ENCODE results near the gene ETV5. TPM values are rescaled to one million over a fixed set of nuclear protein-coding genes. Genes with fewer than 3 reads are reported as not detected.

ETV5 gene
- total RNA-seq, 1 experiment from 2014 or later = 92.9 TPM

DNA sequence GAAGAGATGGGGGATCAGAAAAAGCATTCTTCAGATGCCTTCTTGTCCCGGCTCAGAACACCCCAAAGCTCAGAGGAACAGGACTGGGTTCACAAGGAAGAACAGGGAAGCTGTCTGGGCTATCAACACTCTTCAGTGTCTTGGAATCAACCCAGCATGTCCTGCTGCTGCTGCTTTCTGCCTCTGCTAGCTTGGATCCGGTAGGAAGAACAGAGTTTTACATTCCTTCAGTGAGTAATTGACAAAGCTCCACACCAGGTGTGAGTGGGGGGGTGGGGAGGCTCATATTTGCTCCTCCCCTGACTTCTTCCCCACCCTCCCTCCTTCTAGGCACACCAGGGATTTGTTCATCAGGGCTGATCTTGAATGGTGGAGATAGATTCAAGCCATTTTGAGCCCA, 13.1 kb upstream of the ETV5 start:
- BruUV-seq (replicated peaks) = no TSS peak
- intact Hi-C loops (cut with micrococcal nuclease; ENCODE audit: unreplicated experiment) = no loop called here
- CTCF ChIA-PET = no interaction called here
- no peak for TF ChIP-seq EZH2 (IDR thresholded peaks at IDR 0.05; ENCODE audit: borderline replicate concordance, low read depth, low read length, poor library complexity, severe bottlenecking)
- TF ChIP-seq, protein P1, sequence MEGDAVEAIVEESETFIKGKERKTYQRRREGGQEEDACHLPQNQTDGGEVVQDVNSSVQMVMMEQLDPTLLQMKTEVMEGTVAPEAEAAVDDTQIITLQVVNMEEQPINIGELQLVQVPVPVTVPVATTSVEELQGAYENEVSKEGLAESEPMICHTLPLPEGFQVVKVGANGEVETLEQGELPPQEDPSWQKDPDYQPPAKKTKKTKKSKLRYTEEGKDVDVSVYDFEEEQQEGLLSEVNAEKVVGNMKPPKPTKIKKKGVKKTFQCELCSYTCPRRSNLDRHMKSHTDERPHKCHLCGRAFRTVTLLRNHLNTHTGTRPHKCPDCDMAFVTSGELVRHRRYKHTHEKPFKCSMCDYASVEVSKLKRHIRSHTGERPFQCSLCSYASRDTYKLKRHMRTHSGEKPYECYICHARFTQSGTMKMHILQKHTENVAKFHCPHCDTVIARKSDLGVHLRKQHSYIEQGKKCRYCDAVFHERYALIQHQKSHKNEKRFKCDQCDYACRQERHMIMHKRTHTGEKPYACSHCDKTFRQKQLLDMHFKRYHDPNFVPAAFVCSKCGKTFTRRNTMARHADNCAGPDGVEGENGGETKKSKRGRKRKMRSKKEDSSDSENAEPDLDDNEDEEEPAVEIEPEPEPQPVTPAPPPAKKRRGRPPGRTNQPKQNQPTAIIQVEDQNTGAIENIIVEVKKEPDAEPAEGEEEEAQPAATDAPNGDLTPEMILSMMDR (conservative IDR thresholded peaks at IDR 0.05; ENCODE audit: low read depth, low read length) = no peak
- Histone ChIP-seq H3K27ac (ENCODE audit: low read depth, low read length, poor library complexity, severe bottlenecking) (no peak overlapping the region), H3K9me3 (ENCODE audit: low read depth, low read length, poor library complexity, severe bottlenecking) (no peaks in the 10 kb centered on the region), H3K4me3 (ENCODE audit: low read depth, low read length, poor library complexity, severe bottlenecking) (no peak overlapping the region), H3K27me3 (replicated peaks; ENCODE audit: insufficient read depth, low read depth, low read length, poor library complexity) (no peaks in the 10 kb centered on the region), H3K36me3 (ENCODE audit: insufficient read depth, low read length, poor library complexity, severe bottlenecking) (no peaks in the 10 kb centered on the region), H3K4me1 (ENCODE audit: insufficient read depth, low read length, poor library complexity, severe bottlenecking) (peaks cover 14% of the 10 kb centered on the region)
- POLR2A ChIA-PET (ENCODE audit: low non-redundant PET) = interaction anchor here (0.6 kb wide), 1 partner anchor 358 kb away, joined by 6 read pairs; no protein-coding TSS in a partner anchor
- no peak for DNase-seq (ENCODE audit: low spot score)

DNA sequence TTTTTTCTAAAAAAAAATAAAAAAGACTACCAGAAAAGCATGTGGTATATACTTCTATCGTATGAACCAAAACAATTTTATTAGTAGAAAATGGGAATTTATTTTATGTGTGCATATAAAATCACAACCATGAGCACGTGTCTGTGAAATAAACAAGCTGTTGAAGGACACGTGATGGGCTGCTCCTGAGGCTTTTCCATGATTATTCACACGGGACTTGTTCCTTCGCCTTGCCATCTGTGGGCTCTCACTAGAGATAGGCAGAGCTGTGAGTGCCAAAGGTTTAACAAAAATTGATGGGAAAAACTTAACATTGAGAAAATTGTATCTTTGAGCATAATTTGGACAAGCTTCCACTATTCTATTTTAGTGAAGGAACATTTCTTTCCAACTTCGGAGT, 12.4 kb upstream of the ETV5 start:
- intact Hi-C loops (cut with micrococcal nuclease; ENCODE audit: unreplicated experiment) = no loop called here
- no peak for TF ChIP-seq EZH2 (IDR thresholded peaks at IDR 0.05; ENCODE audit: borderline replicate concordance, low read depth, low read length, poor library complexity, severe bottlenecking)
- TF ChIP-seq, protein P1 (conservative IDR thresholded peaks at IDR 0.05; ENCODE audit: low read depth, low read length) = no peak
- no TSS peak for BruUV-seq (replicated peaks)
- DNase-seq (ENCODE audit: low spot score) = no peak
- no peak overlapping the region for H3K4me3 ChIP-seq (ENCODE audit: low read depth, low read length, poor library complexity, severe bottlenecking)
- no peak overlapping the region for H3K27ac ChIP-seq (ENCODE audit: low read depth, low read length, poor library complexity, severe bottlenecking)
- ChIA-PET POLR2A (ENCODE audit: low non-redundant PET) (interaction anchor here (0.6 kb wide), 1 partner anchor 358 kb away, joined by 6 read pairs; no protein-coding TSS in a partner anchor), CTCF (no interaction called here)
- H3K9me3 ChIP-seq (ENCODE audit: low read depth, low read length, poor library complexity, severe bottlenecking) = no peaks in the 10 kb centered on the region
- no peaks in the 10 kb centered on the region for H3K27me3 ChIP-seq (replicated peaks; ENCODE audit: insufficient read depth, low read depth, low read length, poor library complexity)
- H3K36me3 ChIP-seq (ENCODE audit: insufficient read depth, low read length, poor library complexity, severe bottlenecking) = no peaks in the 10 kb centered on the region
- H3K4me1 ChIP-seq (ENCODE audit: insufficient read depth, low read length, poor library complexity, severe bottlenecking) = peaks cover 14% of the 10 kb centered on the region

DNA sequence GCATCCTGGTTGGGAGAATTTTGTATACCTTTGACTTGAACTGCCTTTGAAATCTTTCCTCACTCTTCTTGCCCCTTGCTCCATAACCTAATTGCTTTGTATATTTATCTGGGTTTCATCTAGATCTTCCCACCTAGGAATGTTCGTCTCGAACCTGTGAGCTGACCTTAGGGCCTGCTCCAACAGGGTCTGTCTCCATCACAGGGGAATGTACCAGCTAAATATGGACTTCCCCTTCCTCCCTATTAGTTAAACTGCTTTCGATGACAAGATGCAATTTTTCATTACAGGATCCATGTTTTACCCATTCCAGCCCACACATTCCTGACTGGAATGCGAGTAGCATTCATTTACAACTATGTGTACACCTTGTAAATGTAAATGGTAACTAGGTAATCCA, 10.6 kb upstream of the ETV5 start:
- H3K27me3 ChIP-seq (replicated peaks; ENCODE audit: insufficient read depth, low read depth, low read length, poor library complexity) = no peaks in the 10 kb centered on the region
- DNase-seq (ENCODE audit: low spot score) = no peak
- no peak overlapping the region for H3K4me3 ChIP-seq (ENCODE audit: low read depth, low read length, poor library complexity, severe bottlenecking)
- H3K36me3 ChIP-seq (ENCODE audit: insufficient read depth, low read length, poor library complexity, severe bottlenecking) = no peaks in the 10 kb centered on the region
- H3K4me1 ChIP-seq (ENCODE audit: insufficient read depth, low read length, poor library complexity, severe bottlenecking) = peaks cover 7% of the 10 kb centered on the region
- TF ChIP-seq, protein P1 (conservative IDR thresholded peaks at IDR 0.05; ENCODE audit: low read depth, low read length) = no peak
- TF ChIP-seq EZH2 (IDR thresholded peaks at IDR 0.05; ENCODE audit: borderline replicate concordance, low read depth, low read length, poor library complexity, severe bottlenecking) = no peak
- POLR2A ChIA-PET (ENCODE audit: low non-redundant PET) = no interaction called here
- BruUV-seq (replicated peaks) = no TSS peak
- intact Hi-C loops (cut with micrococcal nuclease; ENCODE audit: unreplicated experiment) = no loop called here
- CTCF ChIA-PET = no interaction called here
- no peak overlapping the region for H3K27ac ChIP-seq (ENCODE audit: low read depth, low read length, poor library complexity, severe bottlenecking)
- no peaks in the 10 kb centered on the region for H3K9me3 ChIP-seq (ENCODE audit: low read depth, low read length, poor library complexity, severe bottlenecking)

Data from A673 (cell line).